GM12873 (cell line): ENCODE results near the gene TBC1D12.

Experiments used
- TF ChIP-seq, protein P1 (sequence below): IDR thresholded peaks from 2 replicates; pipeline ENCODE4 v1.5.1; 2012; ENCODE audit warnings: low read depth, mild to moderate bottlenecking, moderate library complexity, low read length, control low read depth; ENCODE audit not compliant: insufficient read depth; ENCODE audit errors: missing control alignments

The TBC1D12 gene

DNA sequence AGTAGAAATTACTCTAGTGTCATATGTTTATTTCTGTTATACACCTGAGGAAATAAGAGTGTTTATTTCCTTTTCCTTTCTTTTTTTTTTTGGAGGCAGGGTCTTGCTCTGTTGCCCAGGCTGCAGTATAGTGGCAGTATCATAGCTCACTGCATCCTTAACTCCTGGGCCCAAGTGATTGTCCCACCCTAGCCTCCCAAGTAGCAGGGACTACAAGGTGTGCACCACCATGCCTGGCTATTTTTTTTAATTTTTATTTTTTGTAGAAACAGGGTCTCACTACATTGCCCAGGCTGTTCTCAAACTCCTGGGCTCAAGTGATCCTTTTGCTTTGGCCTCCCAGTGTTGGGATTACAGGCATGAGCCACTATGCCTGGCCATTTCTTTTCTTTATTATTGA lies 37.8 kb downstream of the TBC1D12 start:
- TF ChIP-seq, protein P1, sequence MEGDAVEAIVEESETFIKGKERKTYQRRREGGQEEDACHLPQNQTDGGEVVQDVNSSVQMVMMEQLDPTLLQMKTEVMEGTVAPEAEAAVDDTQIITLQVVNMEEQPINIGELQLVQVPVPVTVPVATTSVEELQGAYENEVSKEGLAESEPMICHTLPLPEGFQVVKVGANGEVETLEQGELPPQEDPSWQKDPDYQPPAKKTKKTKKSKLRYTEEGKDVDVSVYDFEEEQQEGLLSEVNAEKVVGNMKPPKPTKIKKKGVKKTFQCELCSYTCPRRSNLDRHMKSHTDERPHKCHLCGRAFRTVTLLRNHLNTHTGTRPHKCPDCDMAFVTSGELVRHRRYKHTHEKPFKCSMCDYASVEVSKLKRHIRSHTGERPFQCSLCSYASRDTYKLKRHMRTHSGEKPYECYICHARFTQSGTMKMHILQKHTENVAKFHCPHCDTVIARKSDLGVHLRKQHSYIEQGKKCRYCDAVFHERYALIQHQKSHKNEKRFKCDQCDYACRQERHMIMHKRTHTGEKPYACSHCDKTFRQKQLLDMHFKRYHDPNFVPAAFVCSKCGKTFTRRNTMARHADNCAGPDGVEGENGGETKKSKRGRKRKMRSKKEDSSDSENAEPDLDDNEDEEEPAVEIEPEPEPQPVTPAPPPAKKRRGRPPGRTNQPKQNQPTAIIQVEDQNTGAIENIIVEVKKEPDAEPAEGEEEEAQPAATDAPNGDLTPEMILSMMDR = no peak

DNA sequence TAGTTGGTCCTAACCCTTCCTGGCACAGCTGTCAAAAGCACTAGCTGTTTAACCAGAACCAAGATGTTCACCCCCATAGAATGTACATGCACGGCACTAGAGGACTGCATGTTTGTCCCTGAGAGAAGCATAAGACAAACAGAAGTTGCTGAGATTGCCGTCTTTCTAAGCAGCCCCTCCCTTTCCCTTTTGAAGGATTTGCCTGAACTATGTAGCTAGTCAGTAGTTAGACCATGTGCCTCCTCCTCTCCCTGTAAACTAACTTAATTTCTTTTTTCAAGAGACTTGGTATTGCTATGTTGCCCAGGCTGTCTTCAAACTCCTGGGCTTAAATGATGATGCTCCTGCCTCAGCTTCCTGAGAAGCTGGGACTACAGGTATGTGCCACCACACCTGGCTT lies 40.7 kb downstream of the TBC1D12 start:
- TF ChIP-seq, protein P1 = no peak

DNA sequence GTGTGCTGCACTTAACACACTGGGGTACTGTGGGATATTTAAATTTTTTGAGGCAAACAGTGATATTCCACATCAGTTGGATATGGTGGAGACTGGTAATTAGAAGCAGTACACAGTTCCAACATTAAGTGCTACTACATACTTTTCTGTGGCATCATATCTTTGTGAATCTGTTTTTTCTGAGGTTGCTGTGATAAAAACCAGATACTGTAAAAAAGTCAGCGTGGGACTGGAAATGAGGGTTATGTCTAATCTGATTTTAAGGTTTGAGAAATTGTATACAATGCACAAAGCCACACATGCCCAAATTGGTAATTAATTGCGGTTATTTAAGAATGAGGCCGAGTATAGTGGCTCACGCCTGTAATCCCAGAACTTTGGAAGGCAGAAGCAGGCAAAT lies 41.2 kb downstream of the TBC1D12 start:
- TF ChIP-seq, protein P1 = no peak

DNA sequence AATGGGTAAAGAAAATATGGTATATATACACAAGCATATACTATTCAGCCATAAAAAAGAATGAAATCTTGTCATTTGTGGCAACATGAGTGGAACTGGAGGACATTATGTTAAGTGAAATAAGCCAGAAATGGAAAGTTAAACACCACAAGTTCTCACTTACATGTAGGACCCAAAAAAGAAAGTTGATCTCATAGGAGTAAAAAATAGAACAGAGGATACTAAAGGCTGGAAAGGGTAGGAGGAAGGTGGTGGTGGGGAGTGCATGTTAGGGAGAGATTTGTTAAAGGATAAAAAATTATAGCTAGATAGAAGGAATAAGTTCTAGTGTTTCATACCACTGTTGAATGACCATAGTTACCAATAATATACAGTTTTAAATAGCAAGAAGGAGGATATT lies 48.4 kb downstream of the TBC1D12 start:
- TF ChIP-seq, protein P1 = no peak

DNA sequence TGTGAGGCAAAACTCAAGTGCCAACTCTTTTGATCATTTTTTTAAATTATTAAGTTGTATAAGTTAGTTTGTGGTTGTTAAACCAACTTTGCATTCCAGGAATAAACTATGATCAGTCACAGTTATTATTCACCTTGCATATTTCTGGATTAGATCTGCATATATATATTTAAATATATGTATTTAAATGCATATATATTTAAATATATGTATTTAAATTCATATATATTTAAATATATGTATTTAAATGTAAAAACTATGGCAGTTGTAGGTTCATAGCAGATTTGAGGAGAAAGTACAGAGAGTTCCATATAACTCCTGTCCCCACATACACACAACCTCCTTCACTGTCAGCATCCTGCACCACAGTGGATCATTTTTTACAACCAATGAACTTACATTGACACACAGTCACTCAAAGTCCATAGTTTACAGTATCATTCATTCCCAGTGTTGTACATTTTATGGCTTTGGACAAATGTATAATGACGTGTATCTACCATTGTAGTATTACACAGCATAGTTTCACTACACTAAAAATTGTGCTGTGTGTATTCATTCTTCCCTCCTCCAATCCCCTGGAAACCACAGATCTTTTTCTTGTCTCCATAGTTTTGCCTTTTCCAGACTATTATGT lies 49.7 kb downstream of the TBC1D12 start:
- TF ChIP-seq, protein P1 = no peak

DNA sequence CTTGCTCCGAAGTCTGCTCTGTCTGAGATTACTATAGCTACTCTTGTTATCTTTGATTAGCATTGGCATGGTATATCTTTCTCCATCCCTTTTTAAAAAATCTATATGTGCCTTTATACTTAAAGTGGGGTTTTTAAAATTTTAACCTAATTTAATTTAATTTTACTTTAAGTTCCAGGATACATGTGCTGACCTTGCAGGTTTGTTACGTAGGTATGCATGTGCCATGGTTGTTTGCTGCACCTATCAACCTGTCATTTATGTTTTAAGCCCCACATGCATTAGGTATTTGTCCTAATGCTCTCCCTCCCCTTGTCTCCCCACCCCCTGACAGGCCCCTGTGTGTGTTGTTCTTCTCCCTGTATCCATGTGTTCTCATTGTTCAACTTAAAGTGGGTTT lies 54.6 kb downstream of the TBC1D12 start:
- TF ChIP-seq, protein P1 = no peak

DNA sequence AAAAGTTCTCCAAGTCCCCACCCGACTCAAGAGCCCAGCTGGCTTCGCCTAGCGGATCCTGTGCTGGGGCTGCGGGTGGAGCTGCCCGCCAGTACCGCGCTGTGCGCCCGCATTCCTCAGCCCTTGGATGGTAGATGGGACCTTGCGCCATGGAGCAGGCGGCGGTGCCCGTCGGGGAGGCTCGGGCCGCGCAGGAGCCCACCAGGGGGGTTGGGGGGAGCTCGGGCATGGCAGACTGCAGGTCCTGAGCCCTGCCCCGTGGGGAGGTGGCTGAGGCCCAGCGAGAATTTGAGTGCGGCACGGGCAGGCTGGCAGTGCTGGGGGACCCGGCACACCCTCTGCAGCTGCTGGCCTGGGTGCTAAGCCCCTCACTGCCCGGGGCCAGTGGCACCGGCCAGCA lies 57.0 kb downstream of the TBC1D12 start:
- TF ChIP-seq, protein P1 = no peak
